Heart left ventricle (tissue), 13 donors: ENCODE measurements around the gene BRIP1.

Experiments used
- POLR2A ChIP-seq, 2 donors: fragments of 450-650 bp; IDR thresholded peaks; one replicate each; pipeline ENCODE4 v1.6.1; 2017; ENCODE audit warnings: antibody characterized with exemption in 2 of 2, mild to moderate bottlenecking in 2 of 2, moderate library complexity in 2 of 2
- TF ChIP-seq, protein P1 (sequence below), 12 donors: fragments of 200-600 bp; sonication (generic) in 4 of 12; IDR thresholded peaks; one replicate each; pipeline versions ENCODE4 v1.5.0 to v1.8.0; 2018 to 2022; ENCODE audit warnings: antibody characterized with exemption in 12 of 12, mild to moderate bottlenecking in 5 of 12
- donor health status: ischemic (EF 13 %, LVEDD 7.1; RV severe dilation, severe dysfunction).
- donor health status: DM: no; HTN: yes; CAD: no.
- donor health status: DM: no; HTN: no; CAD: no.
- donor health status: ischemic (EF 25% LVEDD 6.9; RV normal size, moderate dysfunction).
- donor health status: ischemic (EF 25% LVEDD 5.7; RV mildly dilated, moderate dysfunction).
- donor health status: ischemic (EF 35%, LVEDD 5.7; RV mildly dilated, moderate dysfunction).
- donor health status: nonischemic (EF 11% LVEDD 7.7; RV severe dilation, severe dysfunction).
- donor health status: DM: yes; HTN: yes; CAD: no.
- donor health status: PGD.
- donor health status: ischemic (EF 29% LVEDD 5.4; RV normal size, mild dysfunction).
- donor health status: nonischemic (EF 23%, LVEDD 6.1; RV moderate dilation, normal function).

- TF ChIP-seq, protein P1, sequence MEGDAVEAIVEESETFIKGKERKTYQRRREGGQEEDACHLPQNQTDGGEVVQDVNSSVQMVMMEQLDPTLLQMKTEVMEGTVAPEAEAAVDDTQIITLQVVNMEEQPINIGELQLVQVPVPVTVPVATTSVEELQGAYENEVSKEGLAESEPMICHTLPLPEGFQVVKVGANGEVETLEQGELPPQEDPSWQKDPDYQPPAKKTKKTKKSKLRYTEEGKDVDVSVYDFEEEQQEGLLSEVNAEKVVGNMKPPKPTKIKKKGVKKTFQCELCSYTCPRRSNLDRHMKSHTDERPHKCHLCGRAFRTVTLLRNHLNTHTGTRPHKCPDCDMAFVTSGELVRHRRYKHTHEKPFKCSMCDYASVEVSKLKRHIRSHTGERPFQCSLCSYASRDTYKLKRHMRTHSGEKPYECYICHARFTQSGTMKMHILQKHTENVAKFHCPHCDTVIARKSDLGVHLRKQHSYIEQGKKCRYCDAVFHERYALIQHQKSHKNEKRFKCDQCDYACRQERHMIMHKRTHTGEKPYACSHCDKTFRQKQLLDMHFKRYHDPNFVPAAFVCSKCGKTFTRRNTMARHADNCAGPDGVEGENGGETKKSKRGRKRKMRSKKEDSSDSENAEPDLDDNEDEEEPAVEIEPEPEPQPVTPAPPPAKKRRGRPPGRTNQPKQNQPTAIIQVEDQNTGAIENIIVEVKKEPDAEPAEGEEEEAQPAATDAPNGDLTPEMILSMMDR (IDR thresholded peaks at IDR 0.05): no peak
- no peak for TF ChIP-seq POLR2A (IDR thresholded peaks at IDR 0.05)
Observed at GRCh38 chr17:61647047-61647446, 216.3 kb downstream of the BRIP1 start.
